Measurements from ENCODE around the gene MAP3K19.

MAP3K19 gene

DNA sequence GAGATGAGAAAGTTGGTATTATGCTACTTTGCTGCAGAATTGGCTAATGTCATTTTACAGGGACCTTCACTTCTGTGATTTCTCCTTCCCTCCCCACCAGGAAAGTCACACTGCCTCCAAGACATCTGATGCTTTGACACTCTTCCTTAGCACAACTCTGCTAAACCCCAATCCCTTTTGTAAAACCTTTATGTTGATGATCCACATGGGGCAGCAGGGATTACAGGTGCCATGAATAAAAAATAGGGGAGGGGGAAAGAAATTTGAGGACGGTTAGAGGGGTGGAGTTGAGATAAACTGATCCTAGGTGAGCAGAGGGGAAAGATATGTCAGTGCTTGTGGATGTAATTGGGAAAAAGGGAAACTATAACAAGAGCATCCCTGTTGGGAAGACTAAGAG lies 102.3 kb downstream of the MAP3K19 start:
- Histone ChIP-seq H3K27ac (no peak overlapping the region), H3K27me3 (ENCODE audit: insufficient read depth, low read depth) (no peaks in the 10 kb centered on the region), H3K4me1 (ENCODE audit: low read depth, poor library complexity, severe bottlenecking) (no peaks in the 10 kb centered on the region), H3K36me3 (ENCODE audit: insufficient read depth) (0 out of 2 replicates have a peak, but pooled peaks cover 3% of the 10 kb centered on the region), H4K20me1 (ENCODE audit: insufficient read depth) (no peaks in the 10 kb centered on the region), H3K79me2 (ENCODE audit: insufficient read depth, low read depth) (no peaks in the 10 kb centered on the region), H2AFZ (ENCODE audit: low read depth) (no peak overlapping the region), H3K9ac (no peak overlapping the region), H3K4me3 (IDR thresholded peaks at IDR 0.05; ENCODE audit: insufficient read depth, low read depth, low read length) (no peak overlapping the region), H3K4me2 (no peak overlapping the region)
- TF ChIP-seq, protein P1, sequence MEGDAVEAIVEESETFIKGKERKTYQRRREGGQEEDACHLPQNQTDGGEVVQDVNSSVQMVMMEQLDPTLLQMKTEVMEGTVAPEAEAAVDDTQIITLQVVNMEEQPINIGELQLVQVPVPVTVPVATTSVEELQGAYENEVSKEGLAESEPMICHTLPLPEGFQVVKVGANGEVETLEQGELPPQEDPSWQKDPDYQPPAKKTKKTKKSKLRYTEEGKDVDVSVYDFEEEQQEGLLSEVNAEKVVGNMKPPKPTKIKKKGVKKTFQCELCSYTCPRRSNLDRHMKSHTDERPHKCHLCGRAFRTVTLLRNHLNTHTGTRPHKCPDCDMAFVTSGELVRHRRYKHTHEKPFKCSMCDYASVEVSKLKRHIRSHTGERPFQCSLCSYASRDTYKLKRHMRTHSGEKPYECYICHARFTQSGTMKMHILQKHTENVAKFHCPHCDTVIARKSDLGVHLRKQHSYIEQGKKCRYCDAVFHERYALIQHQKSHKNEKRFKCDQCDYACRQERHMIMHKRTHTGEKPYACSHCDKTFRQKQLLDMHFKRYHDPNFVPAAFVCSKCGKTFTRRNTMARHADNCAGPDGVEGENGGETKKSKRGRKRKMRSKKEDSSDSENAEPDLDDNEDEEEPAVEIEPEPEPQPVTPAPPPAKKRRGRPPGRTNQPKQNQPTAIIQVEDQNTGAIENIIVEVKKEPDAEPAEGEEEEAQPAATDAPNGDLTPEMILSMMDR (conservative IDR thresholded peaks at IDR 0.05; ENCODE audit: low read depth, low read length) = no peak

DNA sequence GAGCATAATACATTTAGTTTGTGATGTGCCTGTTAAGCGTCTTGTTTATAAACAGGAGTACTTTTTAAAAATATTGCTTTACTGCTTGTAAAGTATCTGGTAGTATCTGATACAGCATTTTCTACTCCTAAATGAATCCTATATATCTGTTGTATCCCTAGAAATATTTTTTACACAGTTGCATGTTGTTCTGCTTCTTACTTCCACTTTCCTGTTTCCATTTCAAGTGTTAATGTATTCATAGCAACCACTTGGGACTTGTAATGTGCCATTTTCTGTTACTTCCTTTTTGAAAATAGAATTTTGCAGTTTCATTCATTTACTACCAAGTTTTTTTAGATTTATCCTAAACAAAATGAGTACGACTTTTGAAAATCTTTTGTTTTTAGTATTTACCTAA lies 103.7 kb downstream of the MAP3K19 start:
- no peaks in the 10 kb centered on the region for H3K27me3 ChIP-seq (ENCODE audit: insufficient read depth, low read depth)
- H3K9ac ChIP-seq = no peak overlapping the region
- H2AFZ ChIP-seq (ENCODE audit: low read depth) = no peak overlapping the region
- H4K20me1 ChIP-seq (ENCODE audit: insufficient read depth) = no peaks in the 10 kb centered on the region
- TF ChIP-seq, protein P1 (conservative IDR thresholded peaks at IDR 0.05; ENCODE audit: low read depth, low read length) = no peak
- H3K36me3 ChIP-seq (ENCODE audit: insufficient read depth) = 0 out of 2 replicates have a peak, but pooled peaks cover 6% of the 10 kb centered on the region
- no peak overlapping the region for H3K27ac ChIP-seq
- no peaks in the 10 kb centered on the region for H3K79me2 ChIP-seq (ENCODE audit: insufficient read depth, low read depth)
- H3K4me2 ChIP-seq = no peak overlapping the region
- no peaks in the 10 kb centered on the region for H3K4me1 ChIP-seq (ENCODE audit: low read depth, poor library complexity, severe bottlenecking)
- no peak overlapping the region for H3K4me3 ChIP-seq (IDR thresholded peaks at IDR 0.05; ENCODE audit: insufficient read depth, low read depth, low read length)

DNA sequence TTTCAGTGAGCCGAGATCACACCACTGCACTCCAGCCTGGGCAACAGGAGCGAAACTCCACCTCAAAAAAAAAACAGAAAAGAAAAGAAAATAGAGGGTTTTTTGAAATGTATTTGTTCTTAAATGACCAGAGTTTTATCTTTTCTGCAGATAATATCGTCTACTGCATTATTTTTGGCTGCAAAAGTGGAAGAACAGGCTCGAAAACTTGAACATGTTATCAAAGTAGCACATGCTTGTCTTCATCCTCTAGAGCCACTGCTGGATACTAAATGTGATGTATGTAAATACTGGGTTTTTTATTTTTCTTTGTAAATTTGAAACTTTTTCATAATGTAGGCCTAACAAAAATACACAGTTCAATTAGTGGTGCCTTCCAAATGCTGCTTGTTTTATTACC lies 110.6 kb downstream of the MAP3K19 start:
- 0 out of 2 replicates have a peak, but pooled peaks cover 2% of the 10 kb centered on the region for H4K20me1 ChIP-seq (ENCODE audit: insufficient read depth)
- H3K27ac ChIP-seq = no peak overlapping the region
- H3K4me3 ChIP-seq (IDR thresholded peaks at IDR 0.05; ENCODE audit: insufficient read depth, low read depth, low read length) = no peak overlapping the region
- H3K79me2 ChIP-seq (ENCODE audit: insufficient read depth, low read depth) = peaks cover 59% of the 10 kb centered on the region
- H2AFZ ChIP-seq (ENCODE audit: low read depth) = no peak overlapping the region
- H3K4me1 ChIP-seq (ENCODE audit: low read depth, poor library complexity, severe bottlenecking) = no peaks in the 10 kb centered on the region
- no peaks in the 10 kb centered on the region for H3K27me3 ChIP-seq (ENCODE audit: insufficient read depth, low read depth)
- H3K4me2 ChIP-seq = no peak overlapping the region
- TF ChIP-seq, protein P1 (conservative IDR thresholded peaks at IDR 0.05; ENCODE audit: low read depth, low read length) = no peak
- 0 out of 2 replicates have a peak, but pooled peaks cover 3% of the 10 kb centered on the region for H3K36me3 ChIP-seq (ENCODE audit: insufficient read depth)
- H3K9ac ChIP-seq = no peak overlapping the region

DNA sequence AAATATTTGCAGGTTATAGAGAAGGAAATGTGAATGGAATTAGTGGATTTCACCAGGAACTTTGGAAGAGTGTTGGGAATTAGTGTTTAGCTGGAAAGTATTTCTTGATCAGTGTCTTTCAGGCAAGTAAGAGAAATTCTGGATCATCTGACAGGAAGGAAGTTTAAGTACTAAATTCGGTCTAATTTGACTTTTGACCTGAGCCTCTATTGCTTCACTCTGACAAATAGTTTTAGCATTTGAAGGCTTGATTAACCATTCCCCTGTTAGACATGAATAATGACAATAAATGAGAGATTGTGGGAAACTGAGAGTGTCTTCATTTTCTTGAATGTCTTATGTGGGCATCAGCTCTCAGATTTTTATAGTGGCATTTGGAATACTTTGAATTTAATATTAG lies 112.6 kb downstream of the MAP3K19 start:
- Histone ChIP-seq H3K27me3 (ENCODE audit: insufficient read depth, low read depth) (no peaks in the 10 kb centered on the region), H4K20me1 (ENCODE audit: insufficient read depth) (0 out of 2 replicates have a peak, but pooled peaks cover 6% of the 10 kb centered on the region), H3K4me3 (IDR thresholded peaks at IDR 0.05; ENCODE audit: insufficient read depth, low read depth, low read length) (no peak overlapping the region), H3K79me2 (ENCODE audit: insufficient read depth, low read depth) (peaks cover 73% of the 10 kb centered on the region), H3K4me1 (ENCODE audit: low read depth, poor library complexity, severe bottlenecking) (no peaks in the 10 kb centered on the region), H3K9ac (no peak overlapping the region), H3K4me2 (no peak overlapping the region), H3K36me3 (ENCODE audit: insufficient read depth) (0 out of 2 replicates have a peak, but pooled peaks cover 3% of the 10 kb centered on the region), H3K27ac (no peak overlapping the region), H2AFZ (ENCODE audit: low read depth) (no peak overlapping the region)
- TF ChIP-seq, protein P1 (conservative IDR thresholded peaks at IDR 0.05; ENCODE audit: low read depth, low read length) = no peak
